ENCODE results near the gene FAM114A2. TPM values are rescaled to one million over a fixed set of nuclear protein-coding genes. Genes with fewer than 3 reads are reported as not detected.

The FAM114A2 gene
- total RNA-seq, 2 experiments from 2014 or later: 27.4 to 27.8 TPM

GRCh38 chr5:154010660-154011059, 28.1 kb downstream of the FAM114A2 start:
- no peaks in the 10 kb centered on the region for H3K27me3 Mint-ChIP-seq
- H3K36me3 Mint-ChIP-seq: peaks cover 27% of the 10 kb centered on the region
- CTCF ChIA-PET: no interaction called here
- intact Hi-C loops (cut with micrococcal nuclease): no loop called here
- POLR2A ChIA-PET: no interaction called here
- no peaks in the 10 kb centered on the region for H3K4me1 Mint-ChIP-seq (ENCODE audit: low read depth)
- H3K27ac Mint-ChIP-seq: no peak overlapping the region
- H3K9me3 Mint-ChIP-seq: no peaks in the 10 kb centered on the region
- no peak for DNase-seq
- H3K4me3 Mint-ChIP-seq: no peak overlapping the region

- Mint-ChIP-seq H3K4me1 (ENCODE audit: low read depth) (no peaks in the 10 kb centered on the region), H3K36me3 (peaks cover 13% of the 10 kb centered on the region), H3K9me3 (no peaks in the 10 kb centered on the region), H3K27me3 (no peaks in the 10 kb centered on the region), H3K27ac (no peak overlapping the region), H3K4me3 (no peak overlapping the region)
- no peak for DNase-seq
- CTCF ChIA-PET: no interaction called here
- POLR2A ChIA-PET: no interaction called here
- intact Hi-C loops (cut with micrococcal nuclease): no loop called here
Observed at GRCh38 chr5:154005648-154006047, 33.1 kb downstream of the FAM114A2 start.

- Mint-ChIP-seq H3K36me3 (peaks cover 26% of the 10 kb centered on the region), H3K27ac (no peak overlapping the region), H3K9me3 (peaks cover 2% of the 10 kb centered on the region), H3K27me3 (no peaks in the 10 kb centered on the region), H3K4me1 (ENCODE audit: low read depth) (no peaks in the 10 kb centered on the region), H3K4me3 (no peak overlapping the region)
- no peak for DNase-seq
- intact Hi-C loops (cut with micrococcal nuclease): no loop called here
- ChIA-PET CTCF (no interaction called here), POLR2A (interaction anchor here (0.6 kb wide), 1 partner anchor 35 kb away, joined by 4 read pairs; no protein-coding TSS in a partner anchor)
Observed at GRCh38 chr5:154002511-154003020, 36.1 kb downstream of the FAM114A2 start.

- peaks cover 2% of the 10 kb centered on the region for H3K9me3 Mint-ChIP-seq
- CTCF ChIA-PET: no interaction called here
- no peak for DNase-seq
- POLR2A ChIA-PET: no interaction called here
- H3K36me3 Mint-ChIP-seq: peaks cover 30% of the 10 kb centered on the region
- H3K27me3 Mint-ChIP-seq: no peaks in the 10 kb centered on the region
- intact Hi-C loops (cut with micrococcal nuclease): no loop called here
- H3K27ac Mint-ChIP-seq: no peak overlapping the region
- H3K4me3 Mint-ChIP-seq: no peak overlapping the region
- no peaks in the 10 kb centered on the region for H3K4me1 Mint-ChIP-seq (ENCODE audit: low read depth)
Observed at GRCh38 chr5:154002093-154002492, 36.6 kb downstream of the FAM114A2 start.

GRCh38 chr5:154000703-154001102, 38.0 kb downstream of the FAM114A2 start:
- H3K4me3 Mint-ChIP-seq: no peak overlapping the region
- no peaks in the 10 kb centered on the region for H3K27me3 Mint-ChIP-seq
- H3K36me3 Mint-ChIP-seq: peaks cover 32% of the 10 kb centered on the region
- H3K9me3 Mint-ChIP-seq: peaks cover 2% of the 10 kb centered on the region
- ChIA-PET POLR2A (no interaction called here), CTCF (no interaction called here)
- intact Hi-C loops (cut with micrococcal nuclease): no loop called here
- H3K4me1 Mint-ChIP-seq (ENCODE audit: low read depth): no peaks in the 10 kb centered on the region
- no peak for DNase-seq
- no peak overlapping the region for H3K27ac Mint-ChIP-seq

GRCh38 chr5:153999995-154000394, 38.7 kb downstream of the FAM114A2 start:
- Mint-ChIP-seq H3K4me3 (no peak overlapping the region), H3K4me1 (ENCODE audit: low read depth) (no peaks in the 10 kb centered on the region), H3K9me3 (peaks cover 2% of the 10 kb centered on the region), H3K36me3 (peaks cover 34% of the 10 kb centered on the region), H3K27me3 (no peaks in the 10 kb centered on the region), H3K27ac (no peak overlapping the region)
- no peak for DNase-seq
- intact Hi-C loops (cut with micrococcal nuclease): no loop called here
- ChIA-PET POLR2A (no interaction called here), CTCF (no interaction called here)

GRCh38 chr5:153998768-153999167, 39.9 kb downstream of the FAM114A2 start:
- Mint-ChIP-seq H3K27me3 (no peaks in the 10 kb centered on the region), H3K4me3 (no peak overlapping the region), H3K36me3 (peaks cover 42% of the 10 kb centered on the region), H3K27ac (no peak overlapping the region), H3K9me3 (peaks cover 2% of the 10 kb centered on the region), H3K4me1 (ENCODE audit: low read depth) (no peaks in the 10 kb centered on the region)
- POLR2A ChIA-PET: no interaction called here
- CTCF ChIA-PET: no interaction called here
- no peak for DNase-seq
- intact Hi-C loops (cut with micrococcal nuclease): no loop called here

GRCh38 chr5:153998010-153998409, 40.7 kb downstream of the FAM114A2 start:
- H3K27me3 Mint-ChIP-seq: no peaks in the 10 kb centered on the region
- ChIA-PET CTCF (no interaction called here), POLR2A (no interaction called here)
- no peaks in the 10 kb centered on the region for H3K4me1 Mint-ChIP-seq (ENCODE audit: low read depth)
- no peak for DNase-seq
- peaks cover 45% of the 10 kb centered on the region for H3K36me3 Mint-ChIP-seq
- peaks cover 2% of the 10 kb centered on the region for H3K9me3 Mint-ChIP-seq
- intact Hi-C loops (cut with micrococcal nuclease): no loop called here
- no peak overlapping the region for H3K27ac Mint-ChIP-seq
- no peak overlapping the region for H3K4me3 Mint-ChIP-seq

GRCh38 chr5:153991168-153991567, 47.5 kb downstream of the FAM114A2 start:
- DNase-seq: no peak
- CTCF ChIA-PET: no interaction called here
- intact Hi-C loops (cut with micrococcal nuclease): no loop called here
- Mint-ChIP-seq H3K9me3 (no peaks in the 10 kb centered on the region), H3K27me3 (no peaks in the 10 kb centered on the region), H3K4me3 (no peak overlapping the region), H3K27ac (no peak overlapping the region), H3K4me1 (ENCODE audit: low read depth) (no peaks in the 10 kb centered on the region), H3K36me3 (peaks cover 27% of the 10 kb centered on the region)
- POLR2A ChIA-PET: no interaction called here

- Mint-ChIP-seq H3K36me3 (peaks cover 13% of the 10 kb centered on the region), H3K9me3 (no peaks in the 10 kb centered on the region), H3K27ac (no peak overlapping the region), H3K4me3 (no peak overlapping the region), H3K4me1 (ENCODE audit: low read depth) (no peaks in the 10 kb centered on the region), H3K27me3 (no peaks in the 10 kb centered on the region)
- CTCF ChIA-PET: interaction anchor here (3.3 kb wide), 1 partner anchor 14 kb away, joined by 15 read pairs; no protein-coding TSS in a partner anchor
- no peak for DNase-seq
- intact Hi-C loops (cut with micrococcal nuclease): no loop called here
- POLR2A ChIA-PET: no interaction called here
Observed at GRCh38 chr5:153988510-153988909, 50.2 kb downstream of the FAM114A2 start.

GRCh38 chr5:153987301-153987700, 51.4 kb downstream of the FAM114A2 start:
- ChIA-PET CTCF (interaction anchor here (3.3 kb wide), 1 partner anchor 13 kb away, joined by 15 read pairs; no protein-coding TSS in a partner anchor), POLR2A (no interaction called here)
- Mint-ChIP-seq H3K27ac (no peak overlapping the region), H3K4me3 (no peak overlapping the region), H3K27me3 (no peaks in the 10 kb centered on the region), H3K36me3 (peaks cover 11% of the 10 kb centered on the region), H3K4me1 (ENCODE audit: low read depth) (no peaks in the 10 kb centered on the region), H3K9me3 (no peaks in the 10 kb centered on the region)
- no peak for DNase-seq
- intact Hi-C loops (cut with micrococcal nuclease): no loop called here

GRCh38 chr5:153985498-153985897, 53.2 kb downstream of the FAM114A2 start:
- intact Hi-C loops (cut with micrococcal nuclease): no loop called here
- no peak for DNase-seq
- Mint-ChIP-seq H3K27ac (no peak overlapping the region), H3K4me1 (ENCODE audit: low read depth) (no peaks in the 10 kb centered on the region), H3K9me3 (no peaks in the 10 kb centered on the region), H3K27me3 (no peaks in the 10 kb centered on the region), H3K4me3 (no peak overlapping the region), H3K36me3 (peaks cover 4% of the 10 kb centered on the region)
- POLR2A ChIA-PET: no interaction called here
- CTCF ChIA-PET: interaction anchor here (0.8 kb wide), 1 partner anchor 10 kb away, joined by 3 read pairs; no protein-coding TSS in a partner anchor

GRCh38 chr5:153983885-153984284, 54.8 kb downstream of the FAM114A2 start:
- ChIA-PET POLR2A (no interaction called here), CTCF (interaction anchor here (1.6 kb wide), 1 partner anchor 19 kb away, joined by 6 read pairs; no protein-coding TSS in a partner anchor)
- Mint-ChIP-seq H3K27me3 (no peaks in the 10 kb centered on the region), H3K27ac (no peak overlapping the region), H3K36me3 (no peaks in the 10 kb centered on the region), H3K4me1 (ENCODE audit: low read depth) (no peaks in the 10 kb centered on the region), H3K4me3 (no peak overlapping the region), H3K9me3 (no peaks in the 10 kb centered on the region)
- intact Hi-C loops (cut with micrococcal nuclease): no loop called here
- no peak for DNase-seq

Data from activated CD4-positive, alpha-beta memory T cell treated with anti-CD3 and anti-CD28 coated beads for 36 hours (primary cell).